Suprapubic skin (tissue), 4 donors: ENCODE results near the gene FEM1A. TPM values are rescaled to one million over a fixed set of nuclear protein-coding genes. Genes with fewer than 3 reads are reported as not detected.
"Not testable (repeated sequence)": the region's sequence is repeated elsewhere in the genome, so short reads cannot be mapped to it uniquely, and the experiment has no call there.

ENCODE experiments used
- DNase-seq, 2 donors: peaks; one replicate each; pipeline ENCODE4 v3.0.0-alpha.2; 2019; ENCODE audit warnings: low spot score in 2 of 2
- H3K27ac ChIP-seq: fragments of 200-600 bp; sonication (generic); one replicate; pipeline ENCODE4 v1.5.1; 2019
- H3K27me3 ChIP-seq: fragments of 200-600 bp; sonication (generic); one replicate; pipeline ENCODE4 v1.5.1; 2019
- H3K36me3 ChIP-seq: fragments of 200-600 bp; sonication (generic); one replicate; pipeline ENCODE4 v1.5.1; 2019
- H3K4me1 ChIP-seq: fragments of 200-600 bp; sonication (generic); one replicate; pipeline ENCODE4 v1.5.1; 2019
- H3K4me3 ChIP-seq: fragments of 200-600 bp; sonication (generic); one replicate; pipeline ENCODE4 v1.5.1; 2019; ENCODE audit warnings: mild to moderate bottlenecking
- H3K9me3 ChIP-seq: fragments of 200-600 bp; sonication (generic); one replicate; pipeline ENCODE4 v1.5.1; 2019
- CTCF ChIP-seq, 2 donors: fragments of 200-600 bp in 1 of 2; fragments of 450-650 bp in 1 of 2; sonication (generic) in 1 of 2; IDR thresholded peaks; one replicate each; pipeline ENCODE4 v1.5.1; 2016 to 2019; ENCODE audit warnings: antibody characterized with exemption in 2 of 2, mild to moderate bottlenecking in 1 of 2, moderate library complexity in 1 of 2
- EP300 ChIP-seq: sonication (generic); formaldehyde crosslinking; IDR thresholded peaks from one replicate; pipeline ENCODE4 v1.6.1; 2017; ENCODE audit warnings: antibody characterized with exemption
- POLR2A ChIP-seq, 2 donors: fragments of 450-650 bp; IDR thresholded peaks; one replicate each; pipeline ENCODE4 v1.6.1; 2017; ENCODE audit warnings: antibody characterized with exemption in 2 of 2, mild to moderate bottlenecking in 2 of 2, moderate library complexity in 2 of 2
- POLR2AphosphoS5 ChIP-seq, 3 donors: sonication (generic); formaldehyde crosslinking; IDR thresholded peaks; one replicate each; pipeline ENCODE4 v1.6.1; 2017; ENCODE audit warnings: antibody characterized with exemption in 3 of 3
- WGBS: methylation state at CpG from one replicate; pipeline ENCODE4 v1.1.5; 2018; 5-methylcytosine and 5-hydroxymethylcytosine counted together
- total RNA-seq, 4 donors: library from RNA; depleted of rRNA; stranded (reverse); fragments of >200 nt; gene quantifications; one replicate each; pipeline ENCODE4 v1.1.0, GENCODE V29; 2016

FEM1A gene
- total RNA-seq, 4 donors from 2014 or later, result 29.6 to 51.8 (median 41.1) TPM

- H3K27ac ChIP-seq, H3K9me3 ChIP-seq, DNase-seq, H3K27me3 ChIP-seq: not testable (repeated sequence)
- Histone ChIP-seq H3K4me3 (peak overlapping the region; percentile 95), H3K36me3 (peaks cover 30% of the 10 kb centered on the region), H3K4me1 (peaks cover 49% of the 10 kb centered on the region)
- 92% methylated on average over 8 of the region's 19 CpGs for WGBS
Measured at GRCh38 chr19:4793278-4793677, 1.7 kb downstream of the FEM1A start.

- no peak for DNase-seq
- no peaks in the 10 kb centered on the region for H3K9me3 ChIP-seq
- peak overlapping the region; percentile 18 for H3K4me3 ChIP-seq
- peaks cover 35% of the 10 kb centered on the region for H3K36me3 ChIP-seq
- H3K27ac ChIP-seq, result peak overlapping the region; percentile 81
- 63% methylated on average over 6 of the region's 11 CpGs for WGBS
- H3K27me3 ChIP-seq, result no peaks in the 10 kb centered on the region
- TF ChIP-seq EP300 (no peak), POLR2A (IDR thresholded peaks at IDR 0.05) (no peak), POLR2AphosphoS5 (IDR thresholded peaks at IDR 0.05) (no peak), CTCF (IDR thresholded peaks at IDR 0.05) (no peak)
- H3K4me1 ChIP-seq, result peaks cover 51% of the 10 kb centered on the region
Measured at GRCh38 chr19:4794971-4795370, 3.4 kb downstream of the FEM1A start.

GRCh38 chr19:4795400-4795799 lies 3.9 kb downstream of the FEM1A start:
- WGBS, result 56% methylated on average over 9 of the region's 9 CpGs
- H3K4me1 ChIP-seq, result peaks cover 55% of the 10 kb centered on the region
- peaks cover 35% of the 10 kb centered on the region for H3K36me3 ChIP-seq
- no peaks in the 10 kb centered on the region for H3K27me3 ChIP-seq
- H3K4me3 ChIP-seq, result peak overlapping the region; percentile 18
- peak overlapping the region; percentile 81 for H3K27ac ChIP-seq
- no peak for DNase-seq
- no peaks in the 10 kb centered on the region for H3K9me3 ChIP-seq
- TF ChIP-seq POLR2AphosphoS5 (IDR thresholded peaks at IDR 0.05) (no peak), EP300 (no peak), CTCF (IDR thresholded peaks at IDR 0.05) (no peak), POLR2A (IDR thresholded peaks at IDR 0.05) (no peak)

- TF ChIP-seq EP300 (no peak), POLR2AphosphoS5 (IDR thresholded peaks at IDR 0.05) (peak in 2 of 3 donors; percentile 18 to 87), CTCF (IDR thresholded peaks at IDR 0.05) (no peak)
- Histone ChIP-seq H3K36me3 (peaks cover 15% of the 10 kb centered on the region), H3K4me3 (peak overlapping the region; percentile 25), H3K27ac (peak overlapping the region; percentile 92), H3K27me3 (no peaks in the 10 kb centered on the region), H3K9me3 (no peaks in the 10 kb centered on the region), H3K4me1 (peaks cover 35% of the 10 kb centered on the region)
- 34% methylated on average over 22 of the region's 23 CpGs for WGBS
- DNase-seq, result peak; percentile 84 to 90
Measured at GRCh38 chr19:4800591-4801081, 9.1 kb downstream of the FEM1A start.

- H3K4me3 ChIP-seq, result no peak overlapping the region
- WGBS, result 71% methylated on average over 3 of the region's 3 CpGs
- peaks cover 12% of the 10 kb centered on the region for H3K36me3 ChIP-seq
- no peaks in the 10 kb centered on the region for H3K27me3 ChIP-seq
- TF ChIP-seq EP300 (no peak), CTCF (IDR thresholded peaks at IDR 0.05) (no peak), POLR2A (IDR thresholded peaks at IDR 0.05) (no peak), POLR2AphosphoS5 (IDR thresholded peaks at IDR 0.05) (no peak)
- DNase-seq, result no peak
- H3K4me1 ChIP-seq, result peaks cover 29% of the 10 kb centered on the region
- H3K9me3 ChIP-seq, result no peaks in the 10 kb centered on the region
- peak overlapping the region; percentile 92 for H3K27ac ChIP-seq
Measured at GRCh38 chr19:4801085-4801619, 9.6 kb downstream of the FEM1A start.

- 59% methylated on average over 7 of the region's 7 CpGs for WGBS
- Histone ChIP-seq H3K27me3 (no peaks in the 10 kb centered on the region), H3K9me3 (no peaks in the 10 kb centered on the region), H3K27ac (no peak overlapping the region), H3K36me3 (peaks cover 5% of the 10 kb centered on the region), H3K4me1 (peaks cover 21% of the 10 kb centered on the region), H3K4me3 (no peak overlapping the region)
- TF ChIP-seq CTCF (IDR thresholded peaks at IDR 0.05), result no peak
- no peak for TF ChIP-seq EP300
- TF ChIP-seq POLR2A (IDR thresholded peaks at IDR 0.05), result no peak
- no peak for TF ChIP-seq POLR2AphosphoS5 (IDR thresholded peaks at IDR 0.05)
- DNase-seq, result no peak
Measured at GRCh38 chr19:4802711-4803110, 11.2 kb downstream of the FEM1A start.
